ENCODE measurements around the gene CAMK1D.
"Not testable (repeated sequence)": the region's sequence is repeated elsewhere in the genome, so short reads cannot be mapped to it uniquely, and the experiment has no call there.

The CAMK1D gene

GRCh38 chr10:12340937-12341336 is 8.4 kb upstream of the CAMK1D start:
- DNase-seq, result no peak

- no peak for DNase-seq
Observed at GRCh38 chr10:12341526-12341925, 7.8 kb upstream of the CAMK1D start.

- no peak for DNase-seq
Observed at GRCh38 chr10:12344375-12345110, 4.8 kb upstream of the CAMK1D start.

- DNase-seq, result no peak
Observed at GRCh38 chr10:12346707-12347106, 2.6 kb upstream of the CAMK1D start.

- no peak for DNase-seq
Observed at GRCh38 chr10:12348294-12348869, 965 bp upstream of the CAMK1D start.

- peak in 1 of 2 experiments; percentile 57 for DNase-seq
Observed at GRCh38 chr10:12349629-12350166, 351 bp downstream of the CAMK1D start.

GRCh38 chr10:12350167-12350872 is 973 bp downstream of the CAMK1D start:
- no peak for DNase-seq

GRCh38 chr10:12350925-12351324 is 1.6 kb downstream of the CAMK1D start:
- no peak for DNase-seq

GRCh38 chr10:12351447-12351846 is 2.1 kb downstream of the CAMK1D start:
- DNase-seq, result no peak

- no peak for DNase-seq
Observed at GRCh38 chr10:12351889-12352288, 2.5 kb downstream of the CAMK1D start.

GRCh38 chr10:12353399-12354242 is 4.3 kb downstream of the CAMK1D start:
- DNase-seq, result no peak

- DNase-seq, result not testable (repeated sequence)
Observed at GRCh38 chr10:12354696-12355095, 5.3 kb downstream of the CAMK1D start.

- DNase-seq, result no peak
Observed at GRCh38 chr10:12355384-12355783, 6.0 kb downstream of the CAMK1D start.

GRCh38 chr10:12357525-12358151 is 8.3 kb downstream of the CAMK1D start:
- DNase-seq, result no peak

- DNase-seq, result no peak
Observed at GRCh38 chr10:12358863-12359564, 9.7 kb downstream of the CAMK1D start.

- DNase-seq, result no peak
Observed at GRCh38 chr10:12360461-12360860, 11.1 kb downstream of the CAMK1D start.

GRCh38 chr10:12361115-12361514 is 11.8 kb downstream of the CAMK1D start:
- DNase-seq, result not testable (repeated sequence)

GRCh38 chr10:12364559-12364958 is 15.2 kb downstream of the CAMK1D start:
- no peak for DNase-seq

- no peak for DNase-seq
Observed at GRCh38 chr10:12367272-12367671, 17.9 kb downstream of the CAMK1D start.

- no peak for DNase-seq
Observed at GRCh38 chr10:12369982-12370381, 20.6 kb downstream of the CAMK1D start.

- DNase-seq, result no peak
Observed at GRCh38 chr10:12372846-12373245, 23.5 kb downstream of the CAMK1D start.

- no peak for DNase-seq
Observed at GRCh38 chr10:12375076-12375504, 25.7 kb downstream of the CAMK1D start.
